ENCODE measurements around the gene CUL4A.

Gene CUL4A

DNA sequence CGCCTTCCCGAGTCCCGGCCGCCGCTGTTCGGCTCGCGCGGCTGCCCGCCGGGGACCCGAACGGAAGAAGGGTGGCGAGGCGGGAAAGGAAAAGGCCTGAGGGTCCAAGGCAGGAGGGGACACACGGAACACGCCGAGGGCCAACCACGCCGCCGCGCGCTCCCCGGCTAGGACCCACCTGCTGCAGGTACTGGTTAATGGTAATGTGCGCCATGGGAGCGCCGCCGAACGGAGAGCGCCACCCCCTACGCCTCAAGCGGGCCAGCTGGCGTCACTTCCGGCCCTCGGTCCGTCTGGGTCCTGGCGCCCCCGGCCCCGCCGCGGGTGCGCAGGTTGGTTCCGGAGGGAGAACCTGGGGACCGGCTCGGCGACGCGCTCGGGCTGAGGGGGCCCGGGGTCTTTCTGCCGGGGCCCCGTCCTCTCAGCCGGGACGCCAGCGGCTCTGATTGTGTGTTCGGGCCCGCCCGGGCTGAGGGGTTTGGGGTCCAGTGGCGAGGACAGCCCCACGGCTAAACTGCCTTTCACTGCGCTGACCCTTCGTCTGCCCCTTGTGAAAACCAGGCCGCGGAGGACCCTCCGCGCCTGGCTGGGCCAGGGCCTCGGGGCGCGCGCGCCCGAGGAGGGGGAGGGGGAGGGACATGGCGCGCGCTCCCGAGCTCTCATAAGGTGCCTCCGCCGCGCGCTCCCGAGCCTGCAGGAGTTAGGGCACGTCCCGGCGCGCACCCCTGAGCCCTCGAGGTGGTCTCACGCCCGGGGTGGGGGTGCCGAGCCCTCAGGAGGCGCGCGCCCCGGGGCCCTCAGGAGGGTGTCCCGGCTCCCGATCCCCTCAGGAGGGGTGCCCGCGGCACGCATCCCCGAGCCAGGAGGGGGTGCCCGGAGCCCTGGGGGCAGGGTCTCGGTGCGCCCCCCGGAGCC is 735 bp upstream of the CUL4A start, which contains the start of gene PCID2 (continued):
- TF ChIP-seq ZFHX2 (tag by site-specific recombination; conservative IDR thresholded peaks at IDR 0.05): peak; percentile 59
- no peak for TF ChIP-seq ZNF302 (tag by site-specific recombination; IDR thresholded peaks at IDR 0.05; ENCODE audit: low read depth)
- TF ChIP-seq, protein P1, sequence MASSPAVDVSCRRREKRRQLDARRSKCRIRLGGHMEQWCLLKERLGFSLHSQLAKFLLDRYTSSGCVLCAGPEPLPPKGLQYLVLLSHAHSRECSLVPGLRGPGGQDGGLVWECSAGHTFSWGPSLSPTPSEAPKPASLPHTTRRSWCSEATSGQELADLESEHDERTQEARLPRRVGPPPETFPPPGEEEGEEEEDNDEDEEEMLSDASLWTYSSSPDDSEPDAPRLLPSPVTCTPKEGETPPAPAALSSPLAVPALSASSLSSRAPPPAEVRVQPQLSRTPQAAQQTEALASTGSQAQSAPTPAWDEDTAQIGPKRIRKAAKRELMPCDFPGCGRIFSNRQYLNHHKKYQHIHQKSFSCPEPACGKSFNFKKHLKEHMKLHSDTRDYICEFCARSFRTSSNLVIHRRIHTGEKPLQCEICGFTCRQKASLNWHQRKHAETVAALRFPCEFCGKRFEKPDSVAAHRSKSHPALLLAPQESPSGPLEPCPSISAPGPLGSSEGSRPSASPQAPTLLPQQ (tag by site-specific recombination; IDR thresholded peaks at IDR 0.05): peak; percentile 89
- TF ChIP-seq ZSCAN16 (tag by site-specific recombination; IDR thresholded peaks at IDR 0.05): no peak
- TF ChIP-seq ZNF791 (tag by site-specific recombination; IDR thresholded peaks at IDR 0.05): no peak
- TF ChIP-seq ZNF2 (tag by site-specific recombination; IDR thresholded peaks at IDR 0.05): peak; percentile 93
- peak; percentile 90; the same call in 1 of the 2 replicates for TF ChIP-seq REPIN1 (tag by site-specific recombination; IDR thresholded peaks at IDR 0.05; ENCODE audit: low read depth)
- TF ChIP-seq ZNF404 (tag by site-specific recombination; IDR thresholded peaks at IDR 0.05): no peak
- no peak for TF ChIP-seq ZNF23 (tag by site-specific recombination; IDR thresholded peaks at IDR 0.05; ENCODE audit: borderline replicate concordance)
- peak; percentile 52; the same call in 1 of the 2 replicates for TF ChIP-seq ZNF518A (tag by site-specific recombination; conservative IDR thresholded peaks at IDR 0.05; ENCODE audit: low read depth)
- peak; percentile 87 for TF ChIP-seq ZNF76 (tag by site-specific recombination; IDR thresholded peaks at IDR 0.05; ENCODE audit: borderline replicate concordance, low read depth)
- no peak for TF ChIP-seq ZNF777 (tag by site-specific recombination; IDR thresholded peaks at IDR 0.05; ENCODE audit: borderline replicate concordance)
- peak; percentile 19; the same call in 1 of the 2 replicates for TF ChIP-seq ZNF366 (tag by site-specific recombination; conservative IDR thresholded peaks at IDR 0.05)
- peak; percentile 91 for TF ChIP-seq KLF7 (tag by site-specific recombination; IDR thresholded peaks at IDR 0.05; ENCODE audit: borderline replicate concordance)
- no peak for TF ChIP-seq ZNF211 (tag by site-specific recombination; IDR thresholded peaks at IDR 0.05; ENCODE audit: low read depth)
- no peak for TF ChIP-seq ZNF175 (tag by site-specific recombination; IDR thresholded peaks at IDR 0.05)
- TF ChIP-seq, protein P2, sequence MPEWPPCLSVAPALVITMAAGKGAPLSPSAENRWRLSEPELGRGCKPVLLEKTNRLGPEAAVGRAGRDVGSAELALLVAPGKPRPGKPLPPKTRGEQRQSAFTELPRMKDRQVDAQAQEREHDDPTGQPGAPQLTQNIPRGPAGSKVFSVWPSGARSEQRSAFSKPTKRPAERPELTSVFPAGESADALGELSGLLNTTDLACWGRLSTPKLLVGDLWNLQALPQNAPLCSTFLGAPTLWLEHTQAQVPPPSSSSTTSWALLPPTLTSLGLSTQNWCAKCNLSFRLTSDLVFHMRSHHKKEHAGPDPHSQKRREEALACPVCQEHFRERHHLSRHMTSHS (tag by site-specific recombination; IDR thresholded peaks at IDR 0.05): no peak; the same call in 1 of the 2 replicates
- TF ChIP-seq ZNF362 (tag by site-specific recombination; IDR thresholded peaks at IDR 0.05): no peak
- TF ChIP-seq ZXDB (tag by site-specific recombination; IDR thresholded peaks at IDR 0.05): no peak
- no peak for TF ChIP-seq ZNF776 (tag by site-specific recombination; IDR thresholded peaks at IDR 0.05; ENCODE audit: borderline replicate concordance)
- TF ChIP-seq, protein P3, sequence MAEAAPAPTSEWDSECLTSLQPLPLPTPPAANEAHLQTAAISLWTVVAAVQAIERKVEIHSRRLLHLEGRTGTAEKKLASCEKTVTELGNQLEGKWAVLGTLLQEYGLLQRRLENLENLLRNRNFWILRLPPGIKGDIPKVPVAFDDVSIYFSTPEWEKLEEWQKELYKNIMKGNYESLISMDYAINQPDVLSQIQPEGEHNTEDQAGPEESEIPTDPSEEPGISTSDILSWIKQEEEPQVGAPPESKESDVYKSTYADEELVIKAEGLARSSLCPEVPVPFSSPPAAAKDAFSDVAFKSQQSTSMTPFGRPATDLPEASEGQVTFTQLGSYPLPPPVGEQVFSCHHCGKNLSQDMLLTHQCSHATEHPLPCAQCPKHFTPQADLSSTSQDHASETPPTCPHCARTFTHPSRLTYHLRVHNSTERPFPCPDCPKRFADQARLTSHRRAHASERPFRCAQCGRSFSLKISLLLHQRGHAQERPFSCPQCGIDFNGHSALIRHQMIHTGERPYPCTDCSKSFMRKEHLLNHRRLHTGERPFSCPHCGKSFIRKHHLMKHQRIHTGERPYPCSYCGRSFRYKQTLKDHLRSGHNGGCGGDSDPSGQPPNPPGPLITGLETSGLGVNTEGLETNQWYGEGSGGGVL (tag by site-specific recombination; IDR thresholded peaks at IDR 0.05): no peak
- 0 out of 2 replicates have a peak, but pooled peaks have one; percentile 49 for TF ChIP-seq TSHZ1 (tag by site-specific recombination; IDR thresholded peaks at IDR 0.05; ENCODE audit: borderline replicate concordance)
- no peak for TF ChIP-seq ZNF514 (tag by site-specific recombination; IDR thresholded peaks at IDR 0.05)
- TF ChIP-seq ZNF394 (tag by site-specific recombination; IDR thresholded peaks at IDR 0.05; ENCODE audit: borderline replicate concordance): peak; percentile 88
